K562 (cell line): ENCODE measurements around the gene RAP1A. TPM values are rescaled to one million over a fixed set of nuclear protein-coding genes. Genes with fewer than 3 reads are reported as not detected.

Experiments used
- ATF1 ChIP-seq, 2 experiments: fragments of 450-650 bp in 1 of 2; IDR thresholded peaks; 2 replicates each; pipeline ENCODE4 v1.6.1; 2016; ENCODE audit warnings: missing compliant biosample characterization in 1 of 2, missing genetic modification characterization in 1 of 2
- BDP1 ChIP-seq: IDR thresholded peaks from 3 replicates; pipeline ENCODE4 v1.6.1; 2011; ENCODE audit not compliant: insufficient read length, insufficient read depth
- DMBX1 ChIP-seq: fragments of 250-450 bp; sonication (Bioruptor Pico); IDR thresholded peaks from 2 replicates; pipeline ENCODE4 v1.8.0; 2022; ENCODE audit warnings: inconsistent platforms, mild to moderate bottlenecking, moderate library complexity, borderline replicate concordance
- DNMT1 ChIP-seq: fragments of 450-650 bp; IDR thresholded peaks from 2 replicates; pipeline ENCODE4 v1.6.1; 2016; ENCODE audit warnings: antibody characterized with exemption, mild to moderate bottlenecking
- MAZ ChIP-seq, 2 experiments: fragments of 450-650 bp in 1 of 2; sonication (generic) in 1 of 2; formaldehyde crosslinking; IDR thresholded peaks in 1 of 2; conservative IDR thresholded peaks in 1 of 2; 2 replicates each; pipeline versions ENCODE4 v1.4.0 to v1.5.0; 2020; ENCODE audit warnings: mild to moderate bottlenecking in 1 of 2, missing genetic modification reagents in 1 of 2
- SREBF1 ChIP-seq: fragments of 150-350 bp; IDR thresholded peaks from 2 replicates; pipeline ENCODE4 v1.6.1; 2014; ENCODE audit warnings: antibody characterized with exemption, low read depth, low read length, borderline replicate concordance
- TAF9B ChIP-seq: fragments of 450-650 bp; IDR thresholded peaks from 2 replicates; pipeline ENCODE4 v1.6.1; 2018; ENCODE audit warnings: mild to moderate bottlenecking; ENCODE audit not compliant: partially characterized antibody
- USF2 ChIP-seq: sonication (generic); formaldehyde crosslinking; IDR thresholded peaks from 2 replicates; pipeline ENCODE4 v1.5.0; 2020; ENCODE audit warnings: missing genetic modification reagents
- ZNF165 ChIP-seq: fragments of 250-450 bp; sonication (Bioruptor Pico); IDR thresholded peaks from 2 replicates; pipeline ENCODE4 v1.4.0; 2020; ENCODE audit warnings: borderline replicate concordance
- ZNF384 ChIP-seq: IDR thresholded peaks from 2 replicates; pipeline ENCODE4 v1.6.1; 2012; ENCODE audit warnings: low read depth, low read length, improper control_type of control experiment
- ZNF584 ChIP-seq: fragments of 200-800 bp; sonication (Bioruptor generic); IDR thresholded peaks from 2 replicates; pipeline ENCODE4 v1.6.1; 2016; ENCODE audit warnings: low read depth, mild to moderate bottlenecking, missing genetic modification characterization, missing compliant biosample characterization
- ZNF589 ChIP-seq: fragments of 200-800 bp; sonication (Bioruptor generic); IDR thresholded peaks from 2 replicates; pipeline ENCODE4 v1.6.1; 2016; ENCODE audit warnings: low read depth, missing genetic modification characterization, missing compliant biosample characterization
- polyA plus RNA-seq, 8 experiments: library from polyadenylated mRNA; depleted of rRNA in 4 of 8; stranded (reverse) in 5 of 8; unstranded in 3 of 8; fragments of >200 nt; fragmentation: Nextera tagmentation in 2 of 8; fragmentation: Illumina TruSeq in 1 of 8; extraction: Ambion mirVana in 2 of 8; extraction: Trizol in 1 of 8; gene quantifications; 2 replicates each; pipeline versions ENCODE4 v1.2.1 to v1.2.3, GENCODE V29; 2011 to 2014; ENCODE audit warnings: inconsistent platforms in 1 of 8, missing spikeins in 1 of 8
- total RNA-seq, 7 experiments: library from RNA; depleted of rRNA in 6 of 7; stranded (reverse); fragments of >200 nt in 6 of 7; fragmentation: Illumina TruSeq in 2 of 7; extraction: Trizol in 2 of 7; gene quantifications; 2 replicates each; pipeline versions ENCODE4 v1.2.1 to v1.2.3, GENCODE V29; 2011 to 2021; ENCODE audit warnings: low replicate concordance in 1 of 7

Gene RAP1A
- total and polyA plus RNA-seq, 9 of the 15 experiments (the other 6 are each of a cell fraction or from before 2014, with no cell fraction given), result 13.4 to 86.2 (median 32.5) TPM

- TF ChIP-seq USF2 (CRISPR knock-in tag) (no peak), DNMT1 (no peak), DMBX1 (CRISPR knock-in tag) (no peak; the same call in 1 of the 2 replicates), ATF1 (CRISPR knock-in tag; IDR thresholded peaks at IDR 0.05) (no peak), ATF1 (tag; IDR thresholded peaks at IDR 0.05) (0 out of 2 replicates have a peak, but pooled peaks have one; percentile 6), MAZ (CRISPR knock-in tag; conservative IDR thresholded peaks at IDR 0.05 in 1 of 2, IDR thresholded peaks at IDR 0.05 in 1 of 2) (peak; percentile 72 to 93; a peak in 3 of 4 replicates), SREBF1 (no peak), ZNF589 (CRISPR knock-in tag) (0 out of 2 replicates have a peak, but pooled peaks have one; percentile 30), ZNF584 (CRISPR knock-in tag) (no peak), ZNF384 (no peak), TAF9B (no peak), ZNF165 (CRISPR knock-in tag) (no peak), BDP1 (no peak)
- TF ChIP-seq, all 486 proteins: peak for 77
These were observed at the start of gene RAP1A (continued) for GRCh38 chr1:111619635-111620440.
